HepG2 (cell line): ENCODE measurements around the gene CABP5. TPM values are rescaled to one million over a fixed set of nuclear protein-coding genes. Genes with fewer than 3 reads are reported as not detected.

Experiments
- polyA plus RNA-seq, 8 experiments: library from polyadenylated mRNA; depleted of rRNA in 3 of 8; stranded (reverse) in 7 of 8; unstranded in 1 of 8; fragments of >200 nt; fragmentation: Illumina TruSeq in 4 of 8; extraction: Trizol in 4 of 8; gene quantifications; 2 replicates each; pipeline versions ENCODE4 v1.2.1 to v1.2.3, GENCODE V29; 2011 to 2016; ENCODE audit warnings: low read depth in 4 of 8, missing spikeins in 1 of 8, mixed read lengths in 1 of 8; ENCODE audit not compliant: insufficient read depth in 1 of 8
- total RNA-seq, 5 experiments: library from RNA; depleted of rRNA; stranded (reverse); fragments of >200 nt; fragmentation: Illumina TruSeq; extraction: Trizol; gene quantifications; 2 replicates each; pipeline ENCODE4 v1.2.3, GENCODE V29; 2016; ENCODE audit warnings: low read depth in 1 of 5

CABP5 gene
- total and polyA plus RNA-seq, 2 of the 13 experiments (the other 11 are each of a cell fraction or from before 2014, with no cell fraction given), result not detected

Other genes starting within 250 kb of the CABP5 start
- not detected in 2 replicates for gene TPRX1, start 239.5 kb downstream of the CABP5 start, total RNA-seq (2016; rRNA removed; fragmentation: Illumina TruSeq; extraction: Trizol)
- gene TPRX1, start 239.5 kb downstream of the CABP5 start, polyA plus RNA-seq (2011; rRNA removed), result not detected in 2 replicates
- not detected in 2 replicates for gene CRX, start 222.1 kb downstream of the CABP5 start, total RNA-seq (2016; rRNA removed; fragmentation: Illumina TruSeq; extraction: Trizol)
- gene CRX, start 222.1 kb downstream of the CABP5 start, polyA plus RNA-seq (2011; rRNA removed), result not detected in 2 replicates
- gene TPRX2, start 184.8 kb downstream of the CABP5 start, total RNA-seq (2016; rRNA removed; fragmentation: Illumina TruSeq; extraction: Trizol), result not detected in 2 replicates
- gene TPRX2, start 184.8 kb downstream of the CABP5 start, polyA plus RNA-seq (2011; rRNA removed), result not detected in 2 replicates
- gene SULT2A1, start 157.8 kb downstream of the CABP5 start, total RNA-seq (2016; rRNA removed; fragmentation: Illumina TruSeq; extraction: Trizol), result 193 and 253 TPM in 2 replicates
- gene SULT2A1, start 157.8 kb downstream of the CABP5 start, polyA plus RNA-seq (2011; rRNA removed), result 137 TPM in 2 replicates
- not detected in 2 replicates for gene BSPH1, start 51.9 kb downstream of the CABP5 start, total RNA-seq (2016; rRNA removed; fragmentation: Illumina TruSeq; extraction: Trizol)
- not detected in 2 replicates for gene BSPH1, start 51.9 kb downstream of the CABP5 start, polyA plus RNA-seq (2011; rRNA removed)
- not detected in 2 replicates for gene ELSPBP1, start 49.4 kb downstream of the CABP5 start, total RNA-seq (2016; rRNA removed; fragmentation: Illumina TruSeq; extraction: Trizol)
- gene ELSPBP1, start 49.4 kb downstream of the CABP5 start, polyA plus RNA-seq (2011; rRNA removed), result not detected in 2 replicates
- gene PLA2G4C, start 66.7 kb upstream of the CABP5 start, total RNA-seq (2016; rRNA removed; fragmentation: Illumina TruSeq; extraction: Trizol), result 0.87 and 1.7 TPM in 2 replicates
- gene PLA2G4C, start 66.7 kb upstream of the CABP5 start, polyA plus RNA-seq (2011; rRNA removed), result 1.6 and 2.8 TPM in 2 replicates
- gene LIG1, start 126.3 kb upstream of the CABP5 start, total RNA-seq (2016; rRNA removed; fragmentation: Illumina TruSeq; extraction: Trizol), result 52.1 and 64.4 TPM in 2 replicates
- gene LIG1, start 126.3 kb upstream of the CABP5 start, polyA plus RNA-seq (2011; rRNA removed), result 18.3 and 20.1 TPM in 2 replicates
- gene ZSWIM9, start 126.6 kb upstream of the CABP5 start, total RNA-seq (2016; rRNA removed; fragmentation: Illumina TruSeq; extraction: Trizol), result 0.39 and 1.1 TPM in 2 replicates
- gene ZSWIM9, start 126.6 kb upstream of the CABP5 start, polyA plus RNA-seq (2011; rRNA removed), result 0.18 and 0.44 TPM in 2 replicates
- 19.2 and 22.6 TPM in 2 replicates for gene CARD8, start 211.8 kb upstream of the CABP5 start, total RNA-seq (2016; rRNA removed; fragmentation: Illumina TruSeq; extraction: Trizol)
- gene CARD8, start 211.8 kb upstream of the CABP5 start, polyA plus RNA-seq (2011; rRNA removed), result 12.6 and 15.0 TPM in 2 replicates
- gene ZNF114, start 226.0 kb upstream of the CABP5 start, total RNA-seq (2016; rRNA removed; fragmentation: Illumina TruSeq; extraction: Trizol), result 13.3 and 18.0 TPM in 2 replicates
- 2.1 and 3.4 TPM in 2 replicates for gene ZNF114, start 226.0 kb upstream of the CABP5 start, polyA plus RNA-seq (2011; rRNA removed)